Upper lobe of left lung (tissue), 6 donors: Measurements from ENCODE around the gene ACOXL. TPM values are rescaled to one million over a fixed set of nuclear protein-coding genes. Genes with fewer than 3 reads are reported as not detected.

ENCODE experiments used
- ATAC-seq, 2 donors: fragments of 200-7000 bp; cut with Tn5 transposase; one replicate each; pipeline ENCODE4 v1.9.1; 2022; ENCODE audit warnings: mild to moderate bottlenecking in 2 of 2, moderate library complexity in 2 of 2; ENCODE audit not compliant: low FRiP score in 2 of 2
- DNase-seq, 2 donors: peaks; one replicate each; pipeline ENCODE4 v3.0.0-alpha.2; 2019 to 2020
- H3K27ac ChIP-seq, 4 donors: fragments of 200-600 bp; sonication (generic); one replicate each; pipeline ENCODE4 v1.5.1; 2016 to 2019
- H3K27me3 ChIP-seq, 4 donors: fragments of 200-600 bp; sonication (generic); one replicate each; pipeline ENCODE4 v1.5.1; 2017 to 2019
- H3K36me3 ChIP-seq, 4 donors: fragments of 200-600 bp; sonication (generic); one replicate each; pipeline ENCODE4 v1.5.1; 2016 to 2019
- H3K4me1 ChIP-seq, 4 donors: fragments of 200-600 bp; sonication (generic); one replicate each; pipeline ENCODE4 v1.5.1; 2018 to 2019
- H3K4me3 ChIP-seq, 4 donors: fragments of 200-600 bp; sonication (generic); one replicate each; pipeline ENCODE4 v1.5.1; 2017 to 2019; ENCODE audit warnings: mild to moderate bottlenecking in 2 of 4, moderate library complexity in 1 of 4
- H3K9me3 ChIP-seq, 4 donors: fragments of 200-600 bp; sonication (generic); one replicate each; pipeline ENCODE4 v1.5.1; 2018 to 2019
- CTCF ChIP-seq, 6 experiments: fragments of 450-650 bp in 4 of 6; fragments of 200-600 bp in 2 of 6; sonication (generic) in 2 of 6; IDR thresholded peaks; one replicate each; pipeline ENCODE4 v1.5.1; 2016 to 2019; ENCODE audit warnings: antibody characterized with exemption in 6 of 6
- EP300 ChIP-seq, 4 donors: sonication (generic); formaldehyde crosslinking; IDR thresholded peaks; one replicate each; pipeline ENCODE4 v1.5.1; 2017; ENCODE audit warnings: antibody characterized with exemption in 4 of 4, control low read depth in 2 of 4
- POLR2A ChIP-seq, 4 donors: fragments of 450-650 bp; IDR thresholded peaks; one replicate each; pipeline ENCODE4 v1.5.1; 2016 to 2017; ENCODE audit warnings: antibody characterized with exemption in 4 of 4, mild to moderate bottlenecking in 2 of 4
- POLR2AphosphoS5 ChIP-seq, 2 donors: sonication (generic); formaldehyde crosslinking; IDR thresholded peaks; one replicate each; pipeline ENCODE4 v1.5.1; 2017; ENCODE audit warnings: antibody characterized with exemption in 2 of 2
- WGBS, 2 donors: methylation state at CpG; one replicate each; pipeline ENCODE4 v1.1.5; 2017 to 2018; 5-methylcytosine and 5-hydroxymethylcytosine counted together
- total RNA-seq, 6 donors: library from RNA; depleted of rRNA in 4 of 6; stranded (reverse); fragments of >200 nt in 4 of 6; gene quantifications; one replicate each; pipeline versions ENCODE4 v1.1.0 to v1.2.1, GENCODE V29; 2016 to 2021
- donor health status: DM: no; HTN: no; CAD: no; lungs with moderate emphysema.
- donor health status: DM: no; HTN: yes; CAD: no; lungs with severe emphysema.

Gene ACOXL
- total RNA-seq, 6 donors from 2014 or later = 30.2 to 128 (median 38.0) TPM

GRCh38 chr2:110906613-110907298, 174.4 kb downstream of the ACOXL start:
- H3K9me3 ChIP-seq = peaks cover 0 to 9% (median 4%) of the 10 kb centered on the region in 4 donors
- no peak for ATAC-seq
- no peaks in the 10 kb centered on the region for H3K27me3 ChIP-seq
- no peak overlapping the region for H3K4me3 ChIP-seq
- no peaks in the 10 kb centered on the region for H3K4me1 ChIP-seq
- DNase-seq = no peak
- H3K27ac ChIP-seq = no peak overlapping the region
- no peak for TF ChIP-seq POLR2A (IDR thresholded peaks at IDR 0.05)
- no peak for TF ChIP-seq CTCF (IDR thresholded peaks at IDR 0.05)
- TF ChIP-seq EP300 (IDR thresholded peaks at IDR 0.05) = no peak
- TF ChIP-seq POLR2AphosphoS5 (IDR thresholded peaks at IDR 0.05) = no peak
- WGBS, 2 donors = 90 to 97% methylated on average over 6 of the region's 6 CpGs
- no peaks in the 10 kb centered on the region for H3K36me3 ChIP-seq

DNA sequence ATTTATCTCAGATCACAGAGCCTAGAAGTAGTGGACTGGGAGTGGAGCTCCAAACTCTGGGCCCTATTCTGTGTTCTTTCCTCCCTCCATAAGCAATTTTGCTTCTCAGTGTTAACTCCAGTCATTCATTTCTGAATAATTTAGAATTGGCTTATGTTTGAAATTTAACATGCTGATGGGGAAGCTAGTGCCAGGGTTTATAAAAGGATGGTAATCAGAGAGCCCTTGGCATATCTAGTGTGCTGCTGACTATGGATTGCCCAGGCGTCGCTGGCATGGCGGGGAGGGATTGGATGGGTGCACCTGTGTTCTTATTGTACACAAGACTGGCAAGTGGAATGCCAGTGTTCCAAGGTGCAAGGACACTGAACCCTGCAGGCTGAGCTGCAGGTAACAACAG, 177.1 kb downstream of the ACOXL start:
- TF ChIP-seq POLR2A (IDR thresholded peaks at IDR 0.05) = no peak
- no peak for TF ChIP-seq EP300 (IDR thresholded peaks at IDR 0.05)
- no peak for TF ChIP-seq CTCF (IDR thresholded peaks at IDR 0.05)
- TF ChIP-seq POLR2AphosphoS5 (IDR thresholded peaks at IDR 0.05) = no peak
- peaks cover 0 to 12% (median 4%) of the 10 kb centered on the region in 4 donors for H3K9me3 ChIP-seq
- 91 to 100% methylated on average over 3 of the region's 3 CpGs for WGBS, 2 donors
- ATAC-seq (no peak), DNase-seq (no peak)
- H3K4me3 ChIP-seq = no peak overlapping the region
- H3K27me3 ChIP-seq = no peaks in the 10 kb centered on the region
- H3K36me3 ChIP-seq = no peaks in the 10 kb centered on the region
- no peak overlapping the region for H3K27ac ChIP-seq
- no peaks in the 10 kb centered on the region for H3K4me1 ChIP-seq

DNA sequence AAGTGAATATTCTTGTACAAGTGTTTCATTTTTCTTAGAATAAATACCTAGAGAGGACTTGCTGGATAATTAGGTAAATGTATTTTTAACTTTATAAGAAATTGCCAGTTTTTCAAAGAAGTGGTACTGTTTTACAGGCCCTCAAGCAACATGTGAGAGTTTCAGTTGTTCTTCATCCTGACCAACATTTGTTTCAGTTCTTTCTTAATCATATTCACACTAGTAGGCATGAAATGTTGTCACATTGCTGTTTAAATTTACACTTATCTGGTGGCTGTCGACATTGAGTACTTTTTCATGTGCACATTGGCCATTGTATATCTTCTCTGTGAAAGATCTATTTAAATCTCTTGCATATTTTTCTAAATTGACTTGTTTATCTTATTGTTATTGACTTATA, 178.1 kb downstream of the ACOXL start:
- WGBS, 2 donors = 59 to 64% methylated on average over 1 of the region's 1 CpG
- Histone ChIP-seq H3K4me1 (no peaks in the 10 kb centered on the region), H3K27ac (no peak overlapping the region), H3K36me3 (no peaks in the 10 kb centered on the region), H3K9me3 (peaks cover 0 to 12% (median 4%) of the 10 kb centered on the region in 4 donors), H3K4me3 (no peak overlapping the region), H3K27me3 (no peaks in the 10 kb centered on the region)
- DNase-seq (no peak), ATAC-seq (no peak)
- TF ChIP-seq EP300 (IDR thresholded peaks at IDR 0.05) (no peak), POLR2AphosphoS5 (IDR thresholded peaks at IDR 0.05) (no peak), POLR2A (IDR thresholded peaks at IDR 0.05) (no peak), CTCF (IDR thresholded peaks at IDR 0.05) (no peak)

- no peak overlapping the region for H3K4me3 ChIP-seq
- TF ChIP-seq POLR2A (IDR thresholded peaks at IDR 0.05) (no peak), EP300 (IDR thresholded peaks at IDR 0.05) (no peak), POLR2AphosphoS5 (IDR thresholded peaks at IDR 0.05) (no peak), CTCF (IDR thresholded peaks at IDR 0.05) (no peak)
- no peaks in the 10 kb centered on the region for H3K4me1 ChIP-seq
- DNase-seq = no peak
- no peaks in the 10 kb centered on the region for H3K9me3 ChIP-seq
- H3K36me3 ChIP-seq = no peaks in the 10 kb centered on the region
- H3K27me3 ChIP-seq = no peaks in the 10 kb centered on the region
- 96 to 100% methylated on average over 1 of the region's 1 CpG for WGBS, 2 donors
- ATAC-seq = no peak
- no peak overlapping the region for H3K27ac ChIP-seq
Observed at GRCh38 chr2:110919738-110920137, 187.4 kb downstream of the ACOXL start.

DNA sequence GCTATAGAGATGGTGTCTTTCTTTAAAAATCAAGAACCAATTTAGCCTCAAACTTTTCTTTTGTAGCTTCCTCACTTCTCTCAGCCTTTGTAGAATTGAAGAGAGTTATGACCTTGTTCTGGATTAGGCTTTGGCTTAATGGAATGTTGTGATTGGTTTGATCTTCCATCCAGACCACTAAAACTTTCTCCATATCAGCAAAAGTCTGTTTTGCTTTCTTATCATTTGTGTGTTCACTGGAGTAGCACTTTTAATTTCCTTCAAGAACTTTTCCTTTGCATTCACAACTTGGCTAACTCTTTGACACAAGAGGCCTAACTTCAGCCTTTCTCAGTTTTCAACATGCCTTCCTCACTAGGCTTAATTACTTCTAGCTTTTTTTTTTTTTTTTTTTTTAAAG, 193.1 kb downstream of the ACOXL start:
- H3K9me3 ChIP-seq = peaks cover 6 to 14% (median 11%) of the 10 kb centered on the region in 4 donors
- no peak overlapping the region for H3K27ac ChIP-seq
- no peaks in the 10 kb centered on the region for H3K27me3 ChIP-seq
- no peaks in the 10 kb centered on the region for H3K36me3 ChIP-seq
- ATAC-seq (no peak), DNase-seq (no peak)
- TF ChIP-seq POLR2AphosphoS5 (IDR thresholded peaks at IDR 0.05) = no peak
- TF ChIP-seq POLR2A (IDR thresholded peaks at IDR 0.05) = no peak
- TF ChIP-seq EP300 (IDR thresholded peaks at IDR 0.05) = no peak
- TF ChIP-seq CTCF (IDR thresholded peaks at IDR 0.05) = no peak
- no peak overlapping the region for H3K4me3 ChIP-seq
- H3K4me1 ChIP-seq = no peaks in the 10 kb centered on the region
